ENCODE data around the gene CHRND. TPM values are rescaled to one million over a fixed set of nuclear protein-coding genes. Genes with fewer than 3 reads are reported as not detected.

The CHRND gene
- total RNA-seq, 2 experiments from 2014 or later, result not detected

GRCh38 chr2:232574674-232575403 lies 48.9 kb downstream of the CHRND start:
- intact Hi-C loops (cut with micrococcal nuclease; ENCODE audit: unreplicated experiment), result no loop called here
- H4K20me1 ChIP-seq (ENCODE audit: insufficient read depth, low read length), result no peaks in the 10 kb centered on the region
- no peaks in the 10 kb centered on the region for H3K9me2 ChIP-seq (ENCODE audit: insufficient read depth, low read length)
- H3K36me3 ChIP-seq (ENCODE audit: insufficient read depth, low read length), result peaks cover 46% of the 10 kb centered on the region
- TF ChIP-seq CTCF (conservative IDR thresholded peaks at IDR 0.05; ENCODE audit: low read length) (no peak), EZH2phosphoT487 (IDR thresholded peaks at IDR 0.05; ENCODE audit: borderline replicate concordance, low read depth, low read length) (no peak)
- DNase-seq (ENCODE audit: low spot score), result no peak
- POLR2A ChIA-PET, result interaction anchor here (0.6 to 0.7 kb wide), 2 partner anchors 13 to 29 kb away, joined by 3 read pairs; no protein-coding TSS in a partner anchor
- H3K4me3 ChIP-seq (ENCODE audit: low read depth, low read length, poor library complexity, severe bottlenecking), result no peak overlapping the region
- BruUV-seq (replicated peaks), result no TSS peak
- H3K4me2 ChIP-seq (ENCODE audit: low read length), result no peak overlapping the region
- no peaks in the 10 kb centered on the region for H3K4me1 ChIP-seq (ENCODE audit: insufficient read depth, low read length, poor library complexity, severe bottlenecking)
- CTCF ChIA-PET (ENCODE audit: unreplicated experiment), result interaction anchor here (0.5 kb wide), 1 partner anchor 76 kb away, joined by 4 read pairs; no protein-coding TSS in a partner anchor
- no peaks in the 10 kb centered on the region for H3K9me3 ChIP-seq (ENCODE audit: low read length)
- H3K27ac ChIP-seq (ENCODE audit: low read depth, low read length, poor library complexity, severe bottlenecking), result no peak overlapping the region
- H2AFZ ChIP-seq (ENCODE audit: low read length), result no peak overlapping the region
- no peaks in the 10 kb centered on the region for H3K79me2 ChIP-seq (ENCODE audit: insufficient read depth, low read depth, low read length)

GRCh38 chr2:232575404-232575746 lies 49.4 kb downstream of the CHRND start:
- intact Hi-C loops (cut with micrococcal nuclease; ENCODE audit: unreplicated experiment), result no loop called here
- no peaks in the 10 kb centered on the region for H3K4me1 ChIP-seq (ENCODE audit: insufficient read depth, low read length, poor library complexity, severe bottlenecking)
- H3K4me2 ChIP-seq (ENCODE audit: low read length), result no peak overlapping the region
- no TSS peak for BruUV-seq (replicated peaks)
- ChIA-PET CTCF (ENCODE audit: unreplicated experiment) (no interaction called here), POLR2A (interaction anchor here (0.6 to 0.7 kb wide), 2 partner anchors 12 to 28 kb away, joined by 3 read pairs; no protein-coding TSS in a partner anchor)
- no peaks in the 10 kb centered on the region for H4K20me1 ChIP-seq (ENCODE audit: insufficient read depth, low read length)
- H3K4me3 ChIP-seq (ENCODE audit: low read depth, low read length, poor library complexity, severe bottlenecking), result no peak overlapping the region
- H3K36me3 ChIP-seq (ENCODE audit: insufficient read depth, low read length), result peaks cover 41% of the 10 kb centered on the region
- no peaks in the 10 kb centered on the region for H3K9me2 ChIP-seq (ENCODE audit: insufficient read depth, low read length)
- no peak for DNase-seq (ENCODE audit: low spot score)
- no peak overlapping the region for H3K27ac ChIP-seq (ENCODE audit: low read depth, low read length, poor library complexity, severe bottlenecking)
- TF ChIP-seq CTCF (conservative IDR thresholded peaks at IDR 0.05; ENCODE audit: low read length), result no peak
- no peak for TF ChIP-seq EZH2phosphoT487 (IDR thresholded peaks at IDR 0.05; ENCODE audit: borderline replicate concordance, low read depth, low read length)
- no peaks in the 10 kb centered on the region for H3K79me2 ChIP-seq (ENCODE audit: insufficient read depth, low read depth, low read length)
- no peak overlapping the region for H2AFZ ChIP-seq (ENCODE audit: low read length)
- no peaks in the 10 kb centered on the region for H3K9me3 ChIP-seq (ENCODE audit: low read length)

- H3K9me2 ChIP-seq (ENCODE audit: insufficient read depth, low read length), result no peaks in the 10 kb centered on the region
- no peak overlapping the region for H2AFZ ChIP-seq (ENCODE audit: low read length)
- no peaks in the 10 kb centered on the region for H4K20me1 ChIP-seq (ENCODE audit: insufficient read depth, low read length)
- ChIA-PET CTCF (ENCODE audit: unreplicated experiment) (no interaction called here), POLR2A (no interaction called here)
- H3K9me3 ChIP-seq (ENCODE audit: low read length), result no peaks in the 10 kb centered on the region
- BruUV-seq (replicated peaks), result no TSS peak
- no peak for DNase-seq (ENCODE audit: low spot score)
- H3K4me1 ChIP-seq (ENCODE audit: insufficient read depth, low read length, poor library complexity, severe bottlenecking), result peaks cover 9% of the 10 kb centered on the region
- intact Hi-C loops (cut with micrococcal nuclease; ENCODE audit: unreplicated experiment), result no loop called here
- H3K36me3 ChIP-seq (ENCODE audit: insufficient read depth, low read length), result peaks cover 38% of the 10 kb centered on the region
- no peak overlapping the region for H3K4me2 ChIP-seq (ENCODE audit: low read length)
- H3K27ac ChIP-seq (ENCODE audit: low read depth, low read length, poor library complexity, severe bottlenecking), result no peak overlapping the region
- TF ChIP-seq EZH2phosphoT487 (IDR thresholded peaks at IDR 0.05; ENCODE audit: borderline replicate concordance, low read depth, low read length), result no peak
- no peak for TF ChIP-seq CTCF (conservative IDR thresholded peaks at IDR 0.05; ENCODE audit: low read length)
- H3K79me2 ChIP-seq (ENCODE audit: insufficient read depth, low read depth, low read length), result no peaks in the 10 kb centered on the region
- no peak overlapping the region for H3K4me3 ChIP-seq (ENCODE audit: low read depth, low read length, poor library complexity, severe bottlenecking)
Measured at GRCh38 chr2:232576995-232577394, 51.0 kb downstream of the CHRND start.

Data from OCI-LY7 (cell line).